Neural cell (in vitro differentiated cells): ENCODE data around the gene WWC1. TPM values are rescaled to one million over a fixed set of nuclear protein-coding genes. Genes with fewer than 3 reads are reported as not detected.

ENCODE experiments used
- H2AFZ ChIP-seq: fragments of 200-600, 300-800 bp; sonication (generic), shearing (Covaris generic); 2 replicates; pipeline ENCODE4 v1.6.0; 2014; ENCODE audit warnings: low read depth, mild to moderate bottlenecking, antibody characterized with exemption, low read length, moderate library complexity
- H3F3A ChIP-seq: fragments of 200-600 bp; shearing (Covaris generic); 2 replicates; pipeline ENCODE4 v1.6.1; 2016; ENCODE audit warnings: mild to moderate bottlenecking, moderate library complexity, mixed read lengths, antibody characterized with exemption, low read length; ENCODE audit not compliant: insufficient read depth, poor library complexity, severe bottlenecking
- H3K27ac ChIP-seq: fragments of 200-600, 300-800 bp; sonication (generic), shearing (Covaris generic); 2 replicates; pipeline ENCODE4 v1.5.1; 2014; ENCODE audit warnings: mild to moderate bottlenecking, low read length, moderate library complexity
- H3K27me3 ChIP-seq: fragments of 300-800, 200-600 bp; sonication (generic), shearing (Covaris generic); 2 replicates; pipeline ENCODE4 v1.6.0; 2014; ENCODE audit warnings: mild to moderate bottlenecking, low read depth, low read length, moderate library complexity; ENCODE audit not compliant: insufficient read depth
- H3K36me3 ChIP-seq: fragments of 300-800, 200-600 bp; sonication (generic), shearing (Covaris generic); 2 replicates; pipeline ENCODE4 v1.5.1; 2014; ENCODE audit warnings: mild to moderate bottlenecking, antibody characterized with exemption, low read length, moderate library complexity; ENCODE audit not compliant: insufficient read depth
- H3K4me2 ChIP-seq: fragments of 300-800, 200-600 bp; sonication (generic), shearing (Covaris generic); 2 replicates; pipeline ENCODE4 v1.6.0; 2014; ENCODE audit warnings: mild to moderate bottlenecking, low read length
- H3K4me3 ChIP-seq: fragments of 300-800, 200-600 bp; sonication (generic), shearing (Covaris generic); 2 replicates; pipeline ENCODE4 v1.5.1; 2014; ENCODE audit warnings: mild to moderate bottlenecking, low read length, moderate library complexity
- H3K79me2 ChIP-seq: fragments of 200-600 bp; shearing (Covaris generic); replicated peaks from 2 replicates; pipeline ENCODE4 v1.6.0; 2014; ENCODE audit warnings: mild to moderate bottlenecking, low read length, moderate library complexity; ENCODE audit not compliant: insufficient read depth
- H3K9ac ChIP-seq: fragments of 300-800, 200-600 bp; sonication (generic), shearing (Covaris generic); 2 replicates; pipeline ENCODE4 v1.6.1; 2016; ENCODE audit warnings: mild to moderate bottlenecking, low read length, mixed read lengths
- H3K9me2 ChIP-seq: fragments of 200-600 bp; shearing (Covaris generic); 2 replicates; pipeline ENCODE4 v1.6.1; 2016; ENCODE audit warnings: mild to moderate bottlenecking, low read length, mixed read lengths; ENCODE audit not compliant: insufficient read depth
- H3K9me3 ChIP-seq: fragments of 200-600, 300-800 bp; sonication (generic), shearing (Covaris generic); 2 replicates; pipeline ENCODE4 v1.6.1; 2016; ENCODE audit warnings: mild to moderate bottlenecking, mixed run types, low read length, moderate library complexity, mixed read lengths
- H4K20me1 ChIP-seq: fragments of 200-600 bp; shearing (Covaris generic); 2 replicates; pipeline ENCODE4 v1.6.1; 2016; ENCODE audit warnings: mild to moderate bottlenecking, mixed run types; ENCODE audit not compliant: insufficient read depth
- CTCF ChIP-seq: fragments of 450-650 bp; IDR thresholded peaks from 2 replicates; pipeline ENCODE4 v1.5.1; 2014; ENCODE audit warnings: antibody characterized with exemption, mild to moderate bottlenecking, moderate library complexity; ENCODE audit not compliant: poor library complexity, severe bottlenecking
- EP300 ChIP-seq: fragments of 450-650 bp; conservative IDR thresholded peaks from 2 replicates; pipeline ENCODE4 v1.6.1; 2014; ENCODE audit warnings: antibody characterized with exemption, mild to moderate bottlenecking, moderate library complexity; ENCODE audit not compliant: poor library complexity, severe bottlenecking
- EZH2 ChIP-seq: fragments of 200-600, 300-800 bp; shearing (Covaris generic), sonication (generic); IDR thresholded peaks from 2 replicates; pipeline ENCODE4 v1.6.1; 2014; ENCODE audit warnings: antibody characterized with exemption, low read length, borderline replicate concordance, mild to moderate bottlenecking; ENCODE audit not compliant: insufficient read depth, poor library complexity, severe bottlenecking
- MXI1 ChIP-seq: fragments of 450-650 bp; conservative IDR thresholded peaks from 2 replicates; pipeline ENCODE4 v1.6.1; 2014; ENCODE audit warnings: antibody characterized with exemption, mild to moderate bottlenecking; ENCODE audit not compliant: poor library complexity, severe bottlenecking
- POLR2AphosphoS5 ChIP-seq: IDR thresholded peaks from 2 replicates; pipeline ENCODE4 v1.6.1; 2012
- RAD21 ChIP-seq: fragments of 450-650 bp; conservative IDR thresholded peaks from 2 replicates; pipeline ENCODE4 v1.6.1; 2014; ENCODE audit warnings: antibody characterized with exemption, mild to moderate bottlenecking, moderate library complexity
- REST ChIP-seq: IDR thresholded peaks from 2 replicates; pipeline ENCODE4 v1.6.1; 2012; ENCODE audit warnings: borderline replicate concordance
- SMC3 ChIP-seq: fragments of 450-650 bp; conservative IDR thresholded peaks from 2 replicates; pipeline ENCODE4 v1.6.1; 2014; ENCODE audit warnings: antibody characterized with exemption, mild to moderate bottlenecking, moderate library complexity; ENCODE audit not compliant: poor library complexity
- TAF1 ChIP-seq: IDR thresholded peaks from 2 replicates; pipeline ENCODE4 v1.6.1; 2012; ENCODE audit warnings: low read depth
- polyA plus RNA-seq: library from polyadenylated mRNA; depleted of rRNA; stranded (reverse); fragments of >200 nt; gene quantifications from 2 replicates; pipeline ENCODE4 v1.2.3, GENCODE V29; 2014

Gene WWC1
- polyA plus RNA-seq, 1 donor from 2014 or later, result 0.97 TPM

GRCh38 chr5:168432903-168433302 is 141.5 kb downstream of the WWC1 start:
- Histone ChIP-seq H4K20me1 (no peaks in the 10 kb centered on the region), H3K4me3 (no peak overlapping the region), H3K4me2 (no peak overlapping the region), H3K9me3 (no peaks in the 10 kb centered on the region), H3K9ac (no peak overlapping the region), H3K9me2 (no peaks in the 10 kb centered on the region), H3F3A (no peaks in the 10 kb centered on the region), H3K36me3 (no peaks in the 10 kb centered on the region), H3K27ac (no peak overlapping the region), H3K79me2 (no peaks in the 10 kb centered on the region), H2AFZ (no peak overlapping the region), H3K27me3 (no peaks in the 10 kb centered on the region)
- no peak for TF ChIP-seq POLR2AphosphoS5
- no peak for TF ChIP-seq CTCF
- TF ChIP-seq MXI1, result no peak
- no peak for TF ChIP-seq RAD21
- no peak for TF ChIP-seq SMC3
- TF ChIP-seq REST, result no peak
- no peak for TF ChIP-seq EZH2
- TF ChIP-seq EP300, result no peak
- TF ChIP-seq TAF1, result no peak

- no peak overlapping the region for H3K4me2 ChIP-seq
- H3K9me3 ChIP-seq, result no peaks in the 10 kb centered on the region
- peak overlapping the region; percentile 64 for H3K27ac ChIP-seq
- H3K9me2 ChIP-seq, result no peaks in the 10 kb centered on the region
- no peaks in the 10 kb centered on the region for H4K20me1 ChIP-seq
- H3K4me3 ChIP-seq, result no peak overlapping the region
- H3F3A ChIP-seq, result no peaks in the 10 kb centered on the region
- H3K79me2 ChIP-seq, result no peaks in the 10 kb centered on the region
- H3K27me3 ChIP-seq, result no peaks in the 10 kb centered on the region
- H3K9ac ChIP-seq, result peak overlapping the region; percentile 11
- no peak overlapping the region for H2AFZ ChIP-seq
- no peaks in the 10 kb centered on the region for H3K36me3 ChIP-seq
- TF ChIP-seq TAF1 (no peak), SMC3 (peak; percentile 17), MXI1 (no peak), RAD21 (no peak), CTCF (no peak), EP300 (peak; percentile 29), REST (peak; percentile 99), POLR2AphosphoS5 (peak; percentile 48), EZH2 (no peak)
Measured at GRCh38 chr5:168434001-168434400, 142.6 kb downstream of the WWC1 start.
